Activated T-cell treated with anti-CD3 and anti-CD28 coated beads for 4 hours (primary cell): ENCODE measurements around the gene CD247.

Experiments
- DNase-seq: peaks from one replicate; pipeline ENCODE4 v3.0.0-alpha.2; 2020

Gene CD247

DNA sequence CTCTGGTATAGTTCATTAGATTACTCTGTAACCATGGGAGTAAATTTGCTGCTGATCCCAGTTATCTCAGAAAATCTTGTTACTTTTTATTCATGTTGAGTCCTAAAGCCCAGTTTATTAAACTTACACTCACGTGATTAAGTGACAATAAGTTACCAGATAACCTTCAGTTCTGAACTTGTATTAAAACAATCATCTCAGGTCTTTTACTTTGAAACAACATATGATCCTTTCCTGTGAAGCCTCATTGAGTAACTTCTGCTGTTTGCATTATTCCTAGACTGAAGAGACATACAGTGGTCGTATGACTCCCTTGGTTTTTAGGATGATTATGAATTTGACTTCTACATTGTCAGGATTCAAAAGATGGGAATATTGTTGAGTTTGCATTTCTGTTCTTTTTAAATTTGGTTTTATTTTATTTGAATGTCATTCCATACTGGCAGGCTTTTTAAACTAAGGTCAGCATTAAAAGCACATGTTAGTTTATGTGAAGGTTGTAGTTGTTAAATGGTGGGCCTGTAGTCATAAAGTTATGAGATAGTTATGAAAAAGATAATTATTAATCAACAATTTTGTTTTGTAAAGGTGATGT is 117.9 kb downstream of the CD247 start:
- no peak for DNase-seq

DNA sequence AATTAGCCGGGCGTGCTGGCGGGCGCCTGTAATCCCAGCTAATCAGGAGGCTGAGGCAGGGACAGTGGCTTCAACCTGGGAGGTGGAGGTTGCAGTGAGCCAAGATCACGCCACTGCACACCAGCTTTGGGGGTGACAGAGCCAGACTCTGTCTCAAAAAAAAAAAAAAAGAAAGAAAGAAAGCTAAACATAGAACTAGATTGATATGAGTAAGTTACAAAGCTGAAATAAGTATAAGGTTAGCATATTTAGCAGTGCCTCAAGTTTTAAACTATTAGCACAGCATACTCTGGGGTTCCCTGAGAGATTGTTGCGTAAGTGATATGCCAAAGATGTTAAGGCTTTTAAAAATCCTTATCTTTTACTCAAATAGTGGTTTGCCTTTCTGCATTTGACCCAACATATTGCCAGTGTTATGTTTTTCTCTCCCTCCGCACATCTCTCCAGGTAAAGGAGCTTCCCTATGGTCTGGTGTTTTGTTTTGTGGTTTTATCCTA is 126.1 kb downstream of the CD247 start:
- no peak for DNase-seq

DNA sequence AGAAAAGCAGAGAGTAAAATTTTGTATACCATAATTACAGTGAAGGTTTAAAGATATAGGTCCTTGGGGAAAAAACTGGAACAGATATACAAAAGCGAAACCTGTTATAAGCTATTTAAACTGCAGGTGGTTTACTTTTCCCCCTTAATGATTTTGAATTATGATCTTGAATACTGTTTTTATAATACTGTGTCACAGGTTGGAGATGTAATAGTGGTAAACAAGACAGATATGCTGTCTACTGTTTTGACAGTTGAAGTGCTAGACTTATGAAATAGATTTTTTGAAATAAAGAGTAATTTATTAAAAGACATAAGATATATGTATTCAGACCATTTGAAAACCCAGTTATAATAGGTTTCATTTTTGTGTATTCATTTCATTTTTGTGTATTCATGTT is 129.4 kb downstream of the CD247 start:
- DNase-seq, result no peak

DNA sequence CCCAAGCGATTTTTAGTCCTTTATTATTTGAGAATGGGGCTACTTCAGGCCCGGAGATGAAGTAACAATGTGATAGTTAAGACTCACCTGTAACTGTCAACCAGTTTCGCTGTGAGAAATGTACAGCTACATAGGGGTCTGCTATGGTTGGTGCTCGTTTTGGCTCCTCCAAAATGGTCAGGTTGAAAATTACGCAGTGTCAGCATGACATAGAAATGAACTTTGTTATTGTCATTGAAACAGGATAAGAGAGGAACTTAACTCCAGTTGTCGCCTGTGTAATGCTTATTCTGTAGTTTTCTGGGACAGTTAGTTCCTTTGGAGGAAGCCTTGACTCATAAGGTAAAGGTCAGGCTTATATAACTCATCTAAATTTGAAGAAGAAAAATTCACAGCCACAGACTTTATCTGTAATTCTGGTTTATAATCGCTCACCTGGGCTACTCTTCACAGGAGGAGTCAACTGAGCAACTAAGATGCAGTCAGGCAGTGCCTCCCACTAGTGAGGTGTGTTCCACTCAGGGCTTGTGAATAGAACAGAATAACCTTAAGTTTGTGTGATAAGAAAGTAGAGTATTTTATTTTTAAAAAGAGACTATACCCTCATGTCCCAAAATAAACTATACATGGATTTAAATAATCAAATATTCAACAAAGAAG is 130.9 kb downstream of the CD247 start:
- no peak for DNase-seq
